GM12878 (cell line): Measurements from ENCODE around the gene SPSB3.

Source experiments
- ATF3 ChIP-seq: IDR thresholded peaks from 2 replicates; pipeline ENCODE4 v1.6.1; 2011; ENCODE audit warnings: low read depth, mild to moderate bottlenecking, low read length, moderate library complexity, borderline replicate concordance; ENCODE audit errors: extremely low read depth
- BMI1 ChIP-seq: fragments of 450-650 bp; IDR thresholded peaks from 2 replicates; pipeline ENCODE4 v1.6.1; 2016; ENCODE audit warnings: mild to moderate bottlenecking, moderate library complexity, borderline replicate concordance
- CEBPZ ChIP-seq: fragments of 150-350 bp; IDR thresholded peaks from 2 replicates; pipeline ENCODE4 v1.6.1; 2016; ENCODE audit warnings: low read depth, low read length
- CHD4 ChIP-seq: fragments of 200-600 bp; sonication (generic); IDR thresholded peaks from 2 replicates; pipeline ENCODE4 v1.6.1; 2016; ENCODE audit warnings: mild to moderate bottlenecking
- CTCF ChIP-seq, 3 experiments: IDR thresholded peaks in 2 of 3; conservative IDR thresholded peaks in 1 of 3; 2 replicates each; pipeline ENCODE4 v1.5.1; 2011; ENCODE audit warnings: low read depth in 3 of 3, low read length in 3 of 3, mild to moderate bottlenecking in 3 of 3, control low read depth in 2 of 3, moderate library complexity in 2 of 3, inconsistent platforms in 1 of 3, mixed read lengths in 1 of 3; ENCODE audit not compliant: control insufficient read depth in 2 of 3, insufficient read depth in 1 of 3; ENCODE audit errors: extremely low read depth in 1 of 3
- POLR2A ChIP-seq: IDR thresholded peaks from 2 replicates; pipeline ENCODE4 v1.6.1; 2011; ENCODE audit warnings: low read depth, mild to moderate bottlenecking, low read length
- POLR2AphosphoS5 ChIP-seq: IDR thresholded peaks from 2 replicates; pipeline ENCODE4 v1.6.1; 2011; ENCODE audit warnings: mild to moderate bottlenecking, low read length, inconsistent platforms
- REST ChIP-seq: IDR thresholded peaks from 2 replicates; pipeline ENCODE4 v1.6.1; 2012; ENCODE audit warnings: mild to moderate bottlenecking, low read depth, low read length
- TAF1 ChIP-seq: IDR thresholded peaks from 2 replicates; pipeline ENCODE4 v1.6.1; 2011; ENCODE audit warnings: mild to moderate bottlenecking, low read depth, low read length, borderline replicate concordance
- ZNF274 ChIP-seq: IDR thresholded peaks from one replicate; pipeline ENCODE4 v1.8.0; 2011; ENCODE audit not compliant: insufficient read length, insufficient read depth
- TF ChIP-seq, protein P1 (sequence below): fragments of 450-650 bp; IDR thresholded peaks from 2 replicates; pipeline ENCODE4 v1.6.1; 2017; ENCODE audit warnings: mild to moderate bottlenecking

- TF ChIP-seq CTCF (IDR thresholded peaks at IDR 0.05 in 2 of 3, conservative IDR thresholded peaks at IDR 0.05 in 1 of 3; ENCODE audit: control insufficient read depth in 2 of 3, extremely low read depth in 1 of 3, insufficient read depth in 1 of 3, low read depth in 3 of 3, low read length in 3 of 3) (no peak), CHD4 (no peak), TAF1 (no peak), CEBPZ (no peak), REST (no peak), POLR2A (no peak), ZNF274 (no peak), BMI1 (no peak), POLR2AphosphoS5 (no peak), ATF3 (no peak)
- TF ChIP-seq, protein P1, sequence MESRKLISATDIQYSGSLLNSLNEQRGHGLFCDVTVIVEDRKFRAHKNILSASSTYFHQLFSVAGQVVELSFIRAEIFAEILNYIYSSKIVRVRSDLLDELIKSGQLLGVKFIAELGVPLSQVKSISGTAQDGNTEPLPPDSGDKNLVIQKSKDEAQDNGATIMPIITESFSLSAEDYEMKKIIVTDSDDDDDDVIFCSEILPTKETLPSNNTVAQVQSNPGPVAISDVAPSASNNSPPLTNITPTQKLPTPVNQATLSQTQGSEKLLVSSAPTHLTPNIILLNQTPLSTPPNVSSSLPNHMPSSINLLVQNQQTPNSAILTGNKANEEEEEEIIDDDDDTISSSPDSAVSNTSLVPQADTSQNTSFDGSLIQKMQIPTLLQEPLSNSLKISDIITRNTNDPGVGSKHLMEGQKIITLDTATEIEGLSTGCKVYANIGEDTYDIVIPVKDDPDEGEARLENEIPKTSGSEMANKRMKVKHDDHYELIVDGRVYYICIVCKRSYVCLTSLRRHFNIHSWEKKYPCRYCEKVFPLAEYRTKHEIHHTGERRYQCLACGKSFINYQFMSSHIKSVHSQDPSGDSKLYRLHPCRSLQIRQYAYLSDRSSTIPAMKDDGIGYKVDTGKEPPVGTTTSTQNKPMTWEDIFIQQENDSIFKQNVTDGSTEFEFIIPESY, result no peak
These were observed 7.9 kb upstream of the SPSB3 start for GRCh38 chr16:1790261-1790610.
